Activated T-cell treated with anti-CD3 and anti-CD28 coated beads for 24 hours (primary cell): ENCODE data around the gene ARPP19.
"Not testable (repeated sequence)": the region's sequence is repeated elsewhere in the genome, so short reads cannot be mapped to it uniquely, and the experiment has no call there.

Experiments used
- DNase-seq: peaks from one replicate; pipeline ENCODE4 v3.0.0-alpha.2; 2020; ENCODE audit warnings: low read depth

The ARPP19 gene

GRCh38 chr15:52551186-52551585 lies 17.6 kb downstream of the ARPP19 start:
- not testable (repeated sequence) for DNase-seq

- no peak for DNase-seq
Measured at GRCh38 chr15:52546031-52546751, 22.6 kb downstream of the ARPP19 start.

- DNase-seq, result no peak
Measured at GRCh38 chr15:52540374-52541012, 28.3 kb downstream of the ARPP19 start.

DNA sequence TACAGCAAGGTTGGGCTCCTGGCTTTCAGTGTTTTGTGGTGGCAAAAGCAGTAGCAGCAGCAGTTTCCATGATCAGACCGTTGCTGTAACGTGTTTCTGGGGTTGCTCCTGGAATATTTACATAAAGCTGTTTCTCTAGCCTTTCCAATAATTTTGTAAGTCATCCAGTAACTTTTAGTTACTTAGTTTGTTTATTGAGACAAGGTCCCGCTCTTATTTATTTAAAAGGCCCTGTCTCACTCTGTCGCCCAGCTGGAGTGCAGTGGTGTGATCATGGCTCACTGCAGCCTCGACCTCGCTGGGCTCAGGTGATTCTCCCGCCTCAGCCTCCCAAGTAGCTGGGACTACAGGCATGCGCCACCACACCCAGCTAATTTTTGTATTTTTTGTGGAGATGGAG lies 31.4 kb downstream of the ARPP19 start:
- no peak for DNase-seq

GRCh38 chr15:52532427-52532826 lies 36.4 kb downstream of the ARPP19 start:
- DNase-seq, result no peak

DNA sequence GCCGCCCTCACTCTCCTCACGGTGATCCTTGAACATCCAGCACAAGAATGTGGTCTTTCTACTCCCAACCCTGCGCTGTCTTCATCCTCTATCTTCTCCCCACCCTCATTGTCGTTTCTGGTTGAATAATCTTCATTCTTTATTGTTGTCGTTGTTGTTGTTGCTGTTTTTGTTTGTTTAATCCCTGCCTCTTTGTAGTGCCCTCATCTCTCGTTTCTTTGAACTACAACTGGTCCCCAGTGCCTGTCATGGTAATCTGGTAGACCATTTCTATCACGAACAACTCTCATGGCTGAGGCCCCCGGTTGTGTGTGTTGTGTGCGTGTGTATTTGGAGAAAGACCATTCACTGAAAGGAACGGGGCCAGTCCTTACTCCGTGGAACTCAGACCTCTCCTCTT lies 38.9 kb downstream of the ARPP19 start:
- DNase-seq, result no peak

DNA sequence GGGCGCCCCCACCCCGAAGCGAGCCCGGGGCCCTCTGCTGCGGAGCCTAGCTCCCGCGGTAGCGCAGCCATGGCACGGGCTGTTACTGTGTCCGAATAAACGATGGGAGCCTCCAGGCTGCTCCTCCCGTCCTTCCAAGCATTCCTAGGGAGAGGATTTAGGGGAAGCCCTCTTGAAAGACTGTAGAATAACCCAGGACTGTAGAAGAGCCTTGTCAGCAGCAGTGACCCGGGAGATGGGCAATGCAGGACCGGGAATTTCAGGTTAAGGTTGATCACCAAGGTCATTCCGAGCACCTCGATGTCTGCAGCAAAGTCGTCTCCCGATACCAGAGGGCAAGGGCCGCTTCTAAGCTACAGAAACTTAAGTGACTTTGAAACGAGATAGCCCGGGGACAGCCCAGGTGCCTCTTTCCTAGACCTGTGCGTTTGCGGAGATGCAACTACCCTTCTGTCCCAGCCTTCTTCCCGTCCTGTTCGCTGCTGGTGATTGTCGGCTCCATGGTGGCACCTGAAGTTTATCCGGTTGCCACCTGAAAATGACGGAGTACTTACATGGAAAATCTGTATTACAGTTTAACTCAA lies 39.4 kb downstream of the ARPP19 start:
- no peak for DNase-seq

DNA sequence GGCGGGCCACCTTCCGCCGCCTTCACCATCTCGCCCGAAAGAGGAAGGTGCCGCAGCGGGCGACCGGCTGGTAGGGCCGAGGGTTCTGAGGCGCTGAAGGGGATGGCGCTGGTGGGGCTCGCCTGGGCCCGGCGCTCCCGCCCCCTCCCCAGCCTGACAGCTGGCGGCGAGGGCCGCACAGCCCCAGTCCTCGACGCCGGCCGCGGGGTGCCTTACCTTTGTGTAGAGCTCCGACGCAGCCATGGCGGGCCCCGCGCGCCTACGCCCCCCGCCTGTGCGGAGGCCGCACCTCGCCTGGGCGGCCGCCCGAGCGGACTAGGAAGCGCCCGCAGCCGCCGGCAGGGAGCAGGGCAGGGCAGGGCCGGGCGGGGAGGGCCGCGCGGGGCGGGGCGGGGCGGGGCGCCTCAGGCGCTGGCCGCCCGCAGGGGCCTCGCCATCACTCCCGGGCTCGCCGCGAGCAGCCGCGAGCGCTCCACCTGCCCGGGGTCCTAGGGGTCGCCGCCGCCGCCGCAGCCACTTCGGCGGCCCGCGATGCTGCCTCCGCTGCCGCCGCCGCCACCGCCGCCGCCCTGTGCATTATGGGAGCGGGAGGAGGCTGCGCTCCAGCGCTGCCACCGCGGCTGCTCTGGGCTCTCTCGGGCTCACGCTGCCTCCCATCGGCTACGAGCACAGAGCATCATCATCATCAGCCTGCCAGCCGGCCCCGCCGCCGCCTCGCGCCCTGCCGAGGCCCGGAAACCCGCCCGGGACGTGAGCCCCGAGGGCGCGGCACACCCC lies 40.1 kb downstream of the ARPP19 start, which contains the start of gene MYO5A:
Gene MYO5A (minus strand): TSS at position 317 of the 777 bp plus-strand sequence. CDS start 74 bp downstream, at position 243.
- peak; percentile 70 for DNase-seq

- peak; percentile 33 for DNase-seq
Measured at GRCh38 chr15:52527911-52528563, 40.8 kb downstream of the ARPP19 start.

- no peak for DNase-seq
Measured at GRCh38 chr15:52527196-52527910, 41.5 kb downstream of the ARPP19 start.

DNA sequence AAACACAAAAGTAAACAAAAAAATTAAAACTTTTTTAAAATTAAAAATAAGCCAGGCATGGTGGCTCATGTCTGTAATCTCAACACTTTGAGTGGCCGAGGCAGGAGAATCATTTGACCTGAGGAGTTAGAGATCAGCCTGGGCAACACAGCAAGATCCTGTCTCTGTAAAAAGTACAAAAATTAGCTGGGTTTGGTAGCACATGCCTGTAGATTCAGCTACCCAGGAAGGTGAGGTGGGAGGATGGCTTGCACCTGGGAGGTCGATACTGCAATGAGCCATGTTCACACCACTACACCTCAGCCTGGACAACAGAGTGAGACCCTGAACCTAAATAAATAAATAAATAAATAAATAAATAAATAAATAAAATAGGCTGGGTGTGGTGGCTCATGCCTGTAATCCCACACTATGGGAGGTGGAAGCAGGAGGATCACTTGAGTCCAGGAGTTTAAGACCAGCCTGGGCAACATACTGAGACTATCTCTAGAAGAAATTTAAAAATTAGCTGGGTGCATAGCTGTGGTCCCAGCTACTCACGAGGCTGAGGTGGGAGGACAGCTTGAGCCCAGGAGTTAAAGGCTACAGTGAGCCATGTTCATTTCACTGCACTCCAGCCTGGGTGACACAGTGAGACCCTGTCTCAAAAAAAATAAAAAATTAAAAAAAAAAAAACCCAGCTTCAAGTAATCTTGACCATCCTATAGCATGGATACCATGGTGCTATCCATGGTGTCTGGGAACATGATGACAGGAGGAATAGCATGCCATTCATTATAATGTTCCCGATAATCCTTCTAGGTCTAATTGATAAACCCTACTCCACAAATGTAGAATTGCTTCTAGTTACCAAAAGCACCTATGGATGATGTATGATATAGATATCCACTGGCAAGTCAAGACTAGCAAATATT lies 44.4 kb downstream of the ARPP19 start:
- no peak for DNase-seq

DNA sequence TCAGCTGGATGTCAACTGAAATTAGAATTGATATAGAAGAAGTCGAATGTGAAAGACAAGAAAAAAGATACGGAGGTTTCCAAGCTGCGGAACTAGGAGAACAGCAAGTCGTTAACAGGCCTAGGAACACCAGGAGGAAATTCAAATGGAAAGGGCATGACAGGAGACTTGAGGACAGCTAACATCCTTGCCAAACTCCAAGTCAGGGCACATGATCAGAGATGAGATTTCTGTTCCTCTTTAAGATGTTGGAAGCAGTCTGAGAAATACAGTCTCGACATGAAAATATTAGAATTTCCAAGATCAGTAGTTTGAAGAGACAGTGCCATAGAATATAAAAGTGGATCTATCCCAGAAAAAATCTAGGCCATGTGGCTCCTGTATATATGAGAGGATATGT lies 45.2 kb downstream of the ARPP19 start:
- no peak for DNase-seq

GRCh38 chr15:52523192-52523591 lies 45.6 kb downstream of the ARPP19 start:
- no peak for DNase-seq

- DNase-seq, result no peak
Measured at GRCh38 chr15:52521682-52522081, 47.1 kb downstream of the ARPP19 start.

DNA sequence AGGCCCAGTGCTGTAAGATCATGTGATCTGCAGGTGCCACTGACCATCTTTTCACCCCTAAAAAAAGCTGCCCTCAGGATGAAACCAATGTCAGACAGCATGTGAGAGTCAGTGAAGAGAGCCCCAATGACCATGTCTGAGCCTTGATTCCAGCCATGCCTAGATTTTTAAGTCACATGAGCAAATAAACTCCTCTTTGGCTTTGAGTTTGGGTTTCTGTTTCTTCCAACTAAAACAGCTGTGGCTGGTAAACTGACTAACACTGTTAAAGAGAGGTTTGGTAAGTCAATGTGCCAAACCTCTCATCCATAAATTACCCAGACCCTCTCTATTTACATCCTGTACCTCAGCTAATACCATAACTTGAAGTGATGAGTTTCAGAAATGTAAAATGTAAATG lies 48.4 kb downstream of the ARPP19 start:
- DNase-seq, result no peak

- DNase-seq, result no peak
Measured at GRCh38 chr15:52518487-52519371, 50.1 kb downstream of the ARPP19 start.

GRCh38 chr15:52517014-52517413 lies 51.8 kb downstream of the ARPP19 start:
- DNase-seq, result no peak

DNA sequence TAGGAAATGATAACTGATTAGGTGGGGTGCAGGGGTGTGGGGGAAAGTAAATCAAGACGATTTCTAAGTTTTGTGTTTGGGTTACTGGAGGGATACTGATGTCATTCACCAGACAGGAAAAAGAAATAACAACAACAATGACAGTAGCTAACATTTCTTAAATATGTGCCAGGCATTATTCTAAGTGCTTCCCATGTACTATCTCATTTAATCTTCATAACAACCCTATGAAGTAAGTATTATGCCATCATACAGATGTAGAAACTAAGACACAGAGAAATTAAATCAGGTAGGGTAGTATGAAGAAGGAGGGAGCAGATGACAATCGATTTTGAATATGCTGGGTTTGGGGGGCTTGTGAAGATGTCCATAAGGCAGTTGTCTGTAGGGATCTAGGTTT lies 53.5 kb downstream of the ARPP19 start:
- no peak for DNase-seq

- no peak for DNase-seq
Measured at GRCh38 chr15:52514482-52514881, 54.3 kb downstream of the ARPP19 start.
